ENCODE data around the gene ADA.

DNA sequence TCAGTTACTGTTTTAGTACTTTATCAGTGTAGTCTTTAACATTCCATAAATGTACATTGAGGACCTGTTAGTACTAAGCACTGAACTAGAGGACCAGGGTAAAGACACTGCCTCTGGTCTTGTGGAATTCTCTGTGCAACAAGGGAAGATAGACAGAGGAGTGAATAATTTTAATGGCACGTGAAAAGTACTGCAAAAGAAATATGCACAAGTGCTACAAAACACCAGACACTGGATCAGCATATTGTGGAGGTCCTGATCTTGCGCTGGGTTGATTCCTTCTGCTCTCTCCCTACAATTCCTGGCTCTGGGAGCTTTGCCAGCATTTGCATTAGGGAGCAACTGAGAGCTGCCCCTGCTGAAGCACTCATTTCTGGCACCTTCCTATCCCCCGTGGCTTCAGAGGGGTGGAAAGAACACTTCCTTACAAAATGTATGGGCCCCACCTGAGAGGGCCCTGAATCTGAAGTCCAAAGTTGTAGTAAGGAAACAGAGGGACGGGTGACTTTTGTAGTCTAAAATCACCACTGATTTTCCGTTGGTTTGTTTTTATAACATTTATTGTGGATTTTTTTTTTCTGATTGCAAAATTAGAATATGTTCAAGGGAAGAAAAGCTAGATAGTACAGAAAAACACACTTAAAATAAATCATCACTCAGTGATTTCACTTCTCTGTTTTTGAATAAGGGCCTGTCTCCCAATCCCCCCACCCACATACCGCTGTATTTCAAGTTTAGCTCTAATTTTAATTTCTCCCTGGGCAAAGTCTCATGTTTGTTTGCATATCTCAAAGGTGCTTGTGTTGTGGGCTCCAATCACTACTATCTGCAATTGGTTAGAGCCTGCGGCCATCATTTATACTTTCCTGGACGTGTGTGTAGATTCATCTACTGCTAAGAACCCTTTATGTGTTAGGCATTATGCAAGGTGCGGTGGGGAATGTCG lies 64.2 kb downstream of the ADA start:
- TF ChIP-seq, protein P1, sequence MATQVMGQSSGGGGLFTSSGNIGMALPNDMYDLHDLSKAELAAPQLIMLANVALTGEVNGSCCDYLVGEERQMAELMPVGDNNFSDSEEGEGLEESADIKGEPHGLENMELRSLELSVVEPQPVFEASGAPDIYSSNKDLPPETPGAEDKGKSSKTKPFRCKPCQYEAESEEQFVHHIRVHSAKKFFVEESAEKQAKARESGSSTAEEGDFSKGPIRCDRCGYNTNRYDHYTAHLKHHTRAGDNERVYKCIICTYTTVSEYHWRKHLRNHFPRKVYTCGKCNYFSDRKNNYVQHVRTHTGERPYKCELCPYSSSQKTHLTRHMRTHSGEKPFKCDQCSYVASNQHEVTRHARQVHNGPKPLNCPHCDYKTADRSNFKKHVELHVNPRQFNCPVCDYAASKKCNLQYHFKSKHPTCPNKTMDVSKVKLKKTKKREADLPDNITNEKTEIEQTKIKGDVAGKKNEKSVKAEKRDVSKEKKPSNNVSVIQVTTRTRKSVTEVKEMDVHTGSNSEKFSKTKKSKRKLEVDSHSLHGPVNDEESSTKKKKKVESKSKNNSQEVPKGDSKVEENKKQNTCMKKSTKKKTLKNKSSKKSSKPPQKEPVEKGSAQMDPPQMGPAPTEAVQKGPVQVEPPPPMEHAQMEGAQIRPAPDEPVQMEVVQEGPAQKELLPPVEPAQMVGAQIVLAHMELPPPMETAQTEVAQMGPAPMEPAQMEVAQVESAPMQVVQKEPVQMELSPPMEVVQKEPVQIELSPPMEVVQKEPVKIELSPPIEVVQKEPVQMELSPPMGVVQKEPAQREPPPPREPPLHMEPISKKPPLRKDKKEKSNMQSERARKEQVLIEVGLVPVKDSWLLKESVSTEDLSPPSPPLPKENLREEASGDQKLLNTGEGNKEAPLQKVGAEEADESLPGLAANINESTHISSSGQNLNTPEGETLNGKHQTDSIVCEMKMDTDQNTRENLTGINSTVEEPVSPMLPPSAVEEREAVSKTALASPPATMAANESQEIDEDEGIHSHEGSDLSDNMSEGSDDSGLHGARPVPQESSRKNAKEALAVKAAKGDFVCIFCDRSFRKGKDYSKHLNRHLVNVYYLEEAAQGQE (IDR thresholded peaks at IDR 0.05; ENCODE audit: borderline replicate concordance) = no peak
- TF ChIP-seq, protein P1 (CRISPR knock-in tag; IDR thresholded peaks at IDR 0.05; ENCODE audit: low read depth) = no peak
- TF ChIP-seq FOXM1 (IDR thresholded peaks at IDR 0.05; ENCODE audit: low read depth) (no peak), FOXM1 (CRISPR knock-in tag; IDR thresholded peaks at IDR 0.05; ENCODE audit: low read depth) (no peak)
